MCF 10A (cell line): ENCODE measurements around the gene AVEN. TPM values are rescaled to one million over a fixed set of nuclear protein-coding genes. Genes with fewer than 3 reads are reported as not detected.
A peak's percentile ranks its signal among the peaks of the same experiment; 100 is the strongest.

Source experiments
- BruUV-seq: library from RNA; stranded (reverse); fragments of 400-500 nt; replicated peaks from 2 replicates; lab custom pipeline; 2021; lab: Mats Ljungman, UMichigan
- CTCF ChIA-PET: fragments of 300-600 bp; sonication (Branson Sonifier 250); formaldehyde crosslinking; extraction: SDS; loops from one replicate; lab custom pipeline; 2021; ENCODE audit warnings: antibody characterized with exemption, inconsistent platforms; lab: Yijun Ruan, JAX
- POLR2A ChIA-PET: fragments of 300-600, 350-650 bp; sonication (Branson Sonifier 250); formaldehyde crosslinking; extraction: SDS; loops from one replicate; lab custom pipeline; 2020; ENCODE audit warnings: antibody characterized with exemption, inconsistent platforms; lab: Yijun Ruan, JAX
- DNase-seq: peaks from one replicate; pipeline ENCODE4 v3.0.0-alpha.2; 2018; ENCODE audit not compliant: unreplicated experiment
- H3K27ac Mint-ChIP-seq: one replicate; pipeline ENCODE4 v1.8.0; 2022; ENCODE audit warnings: mild to moderate bottlenecking, low read depth, mixed read lengths; ENCODE audit not compliant: unreplicated experiment
- H3K27me3 Mint-ChIP-seq: one replicate; pipeline ENCODE4 v1.8.0; 2022; ENCODE audit warnings: mixed read lengths; ENCODE audit not compliant: insufficient read depth, unreplicated experiment
- H3K36me3 Mint-ChIP-seq: one replicate; pipeline ENCODE4 v1.8.0; 2022; ENCODE audit warnings: mild to moderate bottlenecking, moderate library complexity, mixed read lengths; ENCODE audit not compliant: insufficient read depth, unreplicated experiment
- H3K4me1 Mint-ChIP-seq: one replicate; pipeline ENCODE4 v1.8.0; 2022; ENCODE audit warnings: mixed read lengths; ENCODE audit not compliant: insufficient read depth, unreplicated experiment
- H3K4me3 Mint-ChIP-seq: one replicate; pipeline ENCODE4 v1.8.0; 2022; ENCODE audit warnings: mild to moderate bottlenecking, moderate library complexity, mixed read lengths; ENCODE audit not compliant: unreplicated experiment
- H3K9me3 Mint-ChIP-seq: one replicate; pipeline ENCODE4 v1.8.0; 2022; ENCODE audit warnings: mixed read lengths; ENCODE audit not compliant: unreplicated experiment
- CTCF ChIP-seq: fragments of 200-600 bp; IDR thresholded peaks from one replicate; pipeline ENCODE4 v1.8.0; 2022; ENCODE audit warnings: antibody characterized with exemption, mild to moderate bottlenecking; ENCODE audit not compliant: unreplicated experiment
- intact Hi-C: fragments of 100-400 bp; cut with micrococcal nuclease; formaldehyde crosslinking; loops from 2 replicates; pipeline ENCODE4 v1.14.1; 2022
- total RNA-seq: library from RNA; stranded (reverse); gene quantifications from 2 replicates; pipeline ENCODE4 v1.2.3, GENCODE V29; 2022

Gene AVEN
- total RNA-seq, 1 experiment from 2014 or later: 42.4 TPM

DNA sequence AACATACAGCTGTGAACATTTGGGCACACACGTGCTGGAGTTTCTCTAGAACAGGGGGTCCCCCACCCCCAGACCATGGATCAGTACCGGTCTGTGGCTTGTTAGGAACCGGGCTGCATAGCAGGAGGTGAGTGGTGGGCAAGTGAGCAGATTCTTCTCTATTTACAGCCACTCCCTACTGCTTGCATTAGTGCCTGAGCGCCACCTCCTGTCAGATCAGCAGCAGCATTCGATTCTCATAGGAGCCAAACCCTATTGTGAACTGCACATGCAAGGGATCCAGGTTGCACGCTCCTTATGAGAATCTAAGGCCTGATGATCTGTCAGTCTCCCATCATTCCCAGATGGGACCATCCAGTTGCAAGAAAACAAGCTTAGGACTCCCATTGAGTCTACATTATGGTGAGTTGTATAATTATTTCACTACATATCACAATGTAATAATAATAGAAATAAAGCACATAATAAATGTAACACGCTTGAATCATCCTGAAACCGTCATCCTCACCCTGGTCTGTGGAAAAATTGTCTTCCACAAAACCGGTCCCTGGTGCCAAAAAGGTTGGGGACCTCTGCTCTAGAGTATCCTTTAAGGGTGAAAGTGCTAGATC lies 44.9 kb downstream of the AVEN start:
- peak; percentile 14 for TF ChIP-seq CTCF
- BruUV-seq: no TSS peak
- Mint-ChIP-seq H3K36me3 (no peaks in the 10 kb centered on the region), H3K4me1 (peaks cover 5% of the 10 kb centered on the region), H3K27me3 (no peaks in the 10 kb centered on the region), H3K4me3 (no peak overlapping the region), H3K27ac (no peak overlapping the region), H3K9me3 (no peaks in the 10 kb centered on the region)
- intact Hi-C loops: no loop called here
- ChIA-PET POLR2A (interaction anchor here (0.8 to 1.0 kb wide), 2 partner anchors 9 to 18 kb away, joined by 3 read pairs; no protein-coding TSS in a partner anchor), CTCF (interaction anchor here (0.9 to 1.2 kb wide), 4 partner anchors 9 to 255 kb away, joined by 3 to 6 read pairs (median 4); no protein-coding TSS in a partner anchor)
- peak; percentile 40 for DNase-seq

DNA sequence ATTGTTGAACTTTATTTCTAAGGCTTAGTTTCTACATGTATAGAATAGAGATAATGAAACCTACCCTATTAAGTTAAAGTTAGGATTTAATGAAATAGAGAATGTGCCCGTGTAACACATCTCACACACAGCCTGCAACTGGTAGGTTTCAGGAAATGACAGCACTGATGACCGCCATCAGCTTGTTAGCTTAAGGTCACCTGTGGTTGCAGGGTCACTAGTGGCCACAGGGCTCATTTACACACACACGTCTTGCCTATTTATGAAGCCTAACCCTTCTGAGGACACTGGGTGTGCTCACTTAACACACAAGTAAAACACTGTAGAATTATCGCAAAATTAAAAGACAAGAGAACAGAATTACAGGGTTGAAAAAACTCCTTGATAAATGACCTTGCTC lies 50.6 kb downstream of the AVEN start:
- CTCF ChIA-PET: no interaction called here
- intact Hi-C loops: no loop called here

DNA sequence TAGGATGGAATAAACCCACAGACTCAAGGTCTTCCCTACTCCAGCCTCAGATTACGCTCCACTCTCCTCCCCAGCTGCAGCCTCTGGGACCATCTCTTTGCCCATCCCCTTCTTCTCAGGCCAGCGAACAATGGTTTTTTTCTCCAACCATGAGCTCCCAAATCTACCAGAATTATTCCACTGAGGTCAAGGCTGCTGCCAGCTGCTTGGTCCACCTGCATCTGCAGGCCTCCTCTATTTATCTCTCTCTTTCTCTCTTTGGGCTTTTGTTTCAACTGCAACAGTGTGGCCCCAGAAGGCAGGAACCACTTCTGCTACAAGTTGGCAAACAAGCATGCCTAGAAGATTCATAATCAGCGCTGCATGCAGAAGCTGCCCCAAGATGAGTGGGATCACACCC lies 51.6 kb downstream of the AVEN start:
- intact Hi-C loops: no loop called here
- POLR2A ChIA-PET: interaction anchor here (0.6 to 0.7 kb wide), 2 partner anchors 23 to 39 kb away, joined by 3 read pairs; no protein-coding TSS in a partner anchor
- BruUV-seq: no TSS peak
- H3K27me3 Mint-ChIP-seq: no peaks in the 10 kb centered on the region
- H3K4me3 Mint-ChIP-seq: no peak overlapping the region
- H3K9me3 Mint-ChIP-seq: no peaks in the 10 kb centered on the region
- no peaks in the 10 kb centered on the region for H3K36me3 Mint-ChIP-seq
- H3K4me1 Mint-ChIP-seq: peaks cover 5% of the 10 kb centered on the region
- DNase-seq: no peak
- H3K27ac Mint-ChIP-seq: no peak overlapping the region
- no peak for TF ChIP-seq CTCF
- CTCF ChIA-PET: no interaction called here

More for the DNA sequence above, 50.6 kb downstream of the AVEN start:
- Mint-ChIP-seq H3K27ac (no peak overlapping the region), H3K4me3 (no peak overlapping the region), H3K27me3 (no peaks in the 10 kb centered on the region), H3K9me3 (no peaks in the 10 kb centered on the region), H3K4me1 (peaks cover 11% of the 10 kb centered on the region), H3K36me3 (no peaks in the 10 kb centered on the region)
- no peak for DNase-seq
- no TSS peak for BruUV-seq
- no peak for TF ChIP-seq CTCF
- POLR2A ChIA-PET: interaction anchor here (0.6 kb wide), 1 partner anchor 548 kb away, joined by 3 read pairs; no protein-coding TSS in a partner anchor

DNA sequence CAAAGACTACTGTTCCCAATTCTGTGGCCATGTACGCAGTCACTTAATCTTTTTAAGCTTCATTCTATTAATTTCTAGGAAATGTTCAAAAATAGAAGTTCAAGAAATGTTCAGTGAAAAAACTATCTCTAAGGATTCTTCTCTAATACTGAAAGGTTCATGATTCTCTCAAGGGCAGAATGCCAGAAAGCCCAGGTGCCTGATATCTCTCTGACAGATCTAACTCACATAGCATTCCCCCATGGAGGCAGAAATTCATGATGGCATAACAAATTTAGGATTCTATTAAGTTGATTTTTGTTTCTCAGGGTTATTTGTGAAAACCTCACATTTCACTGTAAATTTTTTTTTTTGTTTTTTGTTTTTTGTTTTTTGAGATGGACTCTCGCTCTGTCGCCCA lies 53.3 kb downstream of the AVEN start:
- Mint-ChIP-seq H3K4me3 (no peak overlapping the region), H3K27ac (no peak overlapping the region), H3K27me3 (no peaks in the 10 kb centered on the region), H3K9me3 (no peaks in the 10 kb centered on the region), H3K4me1 (peaks cover 5% of the 10 kb centered on the region), H3K36me3 (no peaks in the 10 kb centered on the region)
- intact Hi-C loops: no loop called here
- ChIA-PET POLR2A (interaction anchor here (0.9 to 1.0 kb wide), 2 partner anchors 9 to 53 kb away, joined by 3 read pairs; partner anchors contain the start of gene AVEN), CTCF (interaction anchor here (0.6 to 2.7 kb wide), 3 partner anchors 9 to 249 kb away, joined by 3 to 8 read pairs (median 6); no protein-coding TSS in a partner anchor)
- no TSS peak for BruUV-seq
- no peak for TF ChIP-seq CTCF
- no peak for DNase-seq
